ENCODE results near the gene NKAIN1. TPM values are rescaled to one million over a fixed set of nuclear protein-coding genes. Genes with fewer than 3 reads are reported as not detected.
"Not testable (repeated sequence)": the region's sequence is repeated elsewhere in the genome, so short reads cannot be mapped to it uniquely, and the experiment has no call there.

Gene NKAIN1
- total RNA-seq, 4 donors from 2014 or later, result not detected

GRCh38 chr1:31143455-31143854, 96.2 kb downstream of the NKAIN1 start:
- H3K27me3 ChIP-seq, result no peaks in the 10 kb centered on the region
- H3K4me1 ChIP-seq, result no peaks in the 10 kb centered on the region
- intact Hi-C loops (cut with DNase I), result no loop called here
- H3K4me3 ChIP-seq (replicated peaks in 1 of 3), result no peak overlapping the region
- DNase-seq, result no peak
- no peaks in the 10 kb centered on the region for H3K36me3 ChIP-seq
- TF ChIP-seq CTCF (IDR thresholded peaks at IDR 0.05) (no peak), POLR2A (IDR thresholded peaks at IDR 0.05) (no peak)
- H3K27ac ChIP-seq, result no peak overlapping the region
- H3K9me3 ChIP-seq, result no peaks in the 10 kb centered on the region
- 99% methylated on average over 4 of the region's 4 CpGs for WGBS, 2 donors

- H3K27me3 ChIP-seq, result no peaks in the 10 kb centered on the region
- DNase-seq, result no peak
- intact Hi-C loops (cut with DNase I), result no loop called here
- no peak overlapping the region for H3K4me3 ChIP-seq (replicated peaks in 1 of 3)
- no peaks in the 10 kb centered on the region for H3K36me3 ChIP-seq
- WGBS, 2 donors, result 95 to 96% methylated on average over 4 of the region's 4 CpGs
- no peak for TF ChIP-seq POLR2A (IDR thresholded peaks at IDR 0.05)
- no peak for TF ChIP-seq CTCF (IDR thresholded peaks at IDR 0.05)
- H3K4me1 ChIP-seq, result no peaks in the 10 kb centered on the region
- H3K27ac ChIP-seq, result no peak overlapping the region
- no peaks in the 10 kb centered on the region for H3K9me3 ChIP-seq
Measured at GRCh38 chr1:31142406-31142805, 97.3 kb downstream of the NKAIN1 start.

- Histone ChIP-seq H3K9me3 (no peaks in the 10 kb centered on the region), H3K27me3 (no peaks in the 10 kb centered on the region), H3K4me3 (replicated peaks in 1 of 3) (no peak overlapping the region), H3K4me1 (no peaks in the 10 kb centered on the region), H3K27ac (no peak overlapping the region), H3K36me3 (no peaks in the 10 kb centered on the region)
- intact Hi-C loops (cut with DNase I), result no loop called here
- no peak for TF ChIP-seq CTCF (IDR thresholded peaks at IDR 0.05)
- no peak for TF ChIP-seq POLR2A (IDR thresholded peaks at IDR 0.05)
- no peak for DNase-seq
- WGBS, 2 donors, result 87 to 93% methylated on average over 7 of the region's 7 CpGs
Measured at GRCh38 chr1:31140299-31140698, 99.4 kb downstream of the NKAIN1 start.

GRCh38 chr1:31138797-31139521, 100.7 kb downstream of the NKAIN1 start:
- H3K36me3 ChIP-seq; H3K4me1 ChIP-seq; H3K4me3 ChIP-seq (replicated peaks in 1 of 3); DNase-seq; intact Hi-C loops (cut with DNase I); H3K27me3 ChIP-seq; H3K27ac ChIP-seq; H3K9me3 ChIP-seq: not testable (repeated sequence)
- WGBS, 2 donors, result 89 to 92% methylated on average over 12 of the region's 12 CpGs

- H3K27me3 ChIP-seq; H3K36me3 ChIP-seq; H3K4me3 ChIP-seq (replicated peaks in 1 of 3); DNase-seq; intact Hi-C loops (cut with DNase I); H3K9me3 ChIP-seq; H3K27ac ChIP-seq; H3K4me1 ChIP-seq: not testable (repeated sequence)
- 91 to 99% methylated on average over 3 of the region's 3 CpGs for WGBS, 2 donors
Measured at GRCh38 chr1:31137873-31138272, 101.8 kb downstream of the NKAIN1 start.

- H3K27ac ChIP-seq, result no peak overlapping the region
- H3K9me3 ChIP-seq, result no peaks in the 10 kb centered on the region
- TF ChIP-seq POLR2A (IDR thresholded peaks at IDR 0.05) (no peak), CTCF (IDR thresholded peaks at IDR 0.05) (no peak)
- DNase-seq, result no peak
- H3K27me3 ChIP-seq, result no peaks in the 10 kb centered on the region
- H3K4me1 ChIP-seq, result no peaks in the 10 kb centered on the region
- WGBS, 2 donors, result 83 to 89% methylated on average over 2 of the region's 2 CpGs
- no peak overlapping the region for H3K4me3 ChIP-seq (replicated peaks in 1 of 3)
- H3K36me3 ChIP-seq, result no peaks in the 10 kb centered on the region
- intact Hi-C loops (cut with DNase I), result no loop called here
Measured at GRCh38 chr1:31135973-31136600, 103.6 kb downstream of the NKAIN1 start.
